PFSK-1 (cell line): ENCODE results near the gene PHC2.

ENCODE experiments used
- FOXP2 ChIP-seq: optimal IDR thresholded peaks from 2 replicates; pipeline ENCODE3; 2011; ENCODE audit warnings: borderline replicate concordance, control low read depth, inconsistent platforms; ENCODE audit not compliant: insufficient read depth; ENCODE audit errors: extremely low read length, extremely low read depth
- POLR2AphosphoS5 ChIP-seq: IDR thresholded peaks from 2 replicates; pipeline ENCODE4 v1.6.1; 2012; ENCODE audit warnings: low read depth, mild to moderate bottlenecking, control low read depth, low read length, moderate library complexity
- SIN3A ChIP-seq: IDR thresholded peaks from 2 replicates; pipeline ENCODE4 v1.6.1; 2012; ENCODE audit warnings: mild to moderate bottlenecking, low read length, moderate library complexity, borderline replicate concordance; ENCODE audit not compliant: insufficient read depth
- TAF1 ChIP-seq: IDR thresholded peaks from 2 replicates; pipeline ENCODE4 v1.6.1; 2012; ENCODE audit warnings: low read length, control low read depth, borderline replicate concordance; ENCODE audit not compliant: insufficient read depth
- TF ChIP-seq, protein P1 (sequence below), 2 experiments: IDR thresholded peaks; 2 replicates each; pipeline versions ENCODE4 v1.6.1 to v1.8.0; 2011 to 2012; ENCODE audit warnings: low read depth in 2 of 2, low read length in 2 of 2, control low read depth in 1 of 2, inconsistent platforms in 1 of 2, mild to moderate bottlenecking in 1 of 2, moderate library complexity in 1 of 2; ENCODE audit not compliant: insufficient read depth in 1 of 2

Gene PHC2

DNA sequence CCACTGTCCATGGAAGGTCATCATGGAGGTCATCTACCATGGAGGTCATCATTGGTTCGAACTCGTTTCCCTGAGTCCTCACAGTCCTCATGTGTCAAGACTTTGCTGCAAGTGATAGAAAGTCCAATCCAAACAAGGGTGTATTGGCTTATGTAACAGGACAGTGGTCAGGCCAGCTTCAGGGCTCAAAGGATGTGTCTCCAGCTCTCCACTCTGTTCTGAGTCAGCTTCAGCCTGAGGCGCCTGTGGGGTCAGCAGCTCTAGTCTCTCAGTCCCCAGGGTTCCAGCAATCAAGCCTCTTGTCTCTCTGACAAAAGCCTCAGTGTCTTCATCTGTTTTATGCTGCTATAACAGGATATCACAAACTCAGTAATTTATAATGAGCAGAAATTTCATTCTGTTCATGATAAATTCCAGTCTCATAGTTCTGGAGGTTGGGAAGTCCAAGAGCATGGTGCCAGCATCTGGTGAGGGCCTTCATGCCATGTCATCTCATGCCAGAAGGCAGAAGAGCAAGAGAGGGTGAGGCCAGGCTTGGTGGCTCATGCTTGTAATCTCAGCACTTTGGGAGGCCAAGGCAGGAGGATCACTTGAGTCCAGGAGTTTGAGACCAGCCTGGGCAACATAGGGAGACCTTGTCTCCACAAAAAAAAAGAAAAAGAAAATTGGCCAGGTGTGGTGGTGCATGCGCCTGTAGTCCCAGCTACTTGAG lies 129.5 kb downstream of the PHC2 start:
- TF ChIP-seq POLR2AphosphoS5 (no peak), TAF1 (no peak), SIN3A (no peak), FOXP2 (no peak)
- TF ChIP-seq, protein P1, sequence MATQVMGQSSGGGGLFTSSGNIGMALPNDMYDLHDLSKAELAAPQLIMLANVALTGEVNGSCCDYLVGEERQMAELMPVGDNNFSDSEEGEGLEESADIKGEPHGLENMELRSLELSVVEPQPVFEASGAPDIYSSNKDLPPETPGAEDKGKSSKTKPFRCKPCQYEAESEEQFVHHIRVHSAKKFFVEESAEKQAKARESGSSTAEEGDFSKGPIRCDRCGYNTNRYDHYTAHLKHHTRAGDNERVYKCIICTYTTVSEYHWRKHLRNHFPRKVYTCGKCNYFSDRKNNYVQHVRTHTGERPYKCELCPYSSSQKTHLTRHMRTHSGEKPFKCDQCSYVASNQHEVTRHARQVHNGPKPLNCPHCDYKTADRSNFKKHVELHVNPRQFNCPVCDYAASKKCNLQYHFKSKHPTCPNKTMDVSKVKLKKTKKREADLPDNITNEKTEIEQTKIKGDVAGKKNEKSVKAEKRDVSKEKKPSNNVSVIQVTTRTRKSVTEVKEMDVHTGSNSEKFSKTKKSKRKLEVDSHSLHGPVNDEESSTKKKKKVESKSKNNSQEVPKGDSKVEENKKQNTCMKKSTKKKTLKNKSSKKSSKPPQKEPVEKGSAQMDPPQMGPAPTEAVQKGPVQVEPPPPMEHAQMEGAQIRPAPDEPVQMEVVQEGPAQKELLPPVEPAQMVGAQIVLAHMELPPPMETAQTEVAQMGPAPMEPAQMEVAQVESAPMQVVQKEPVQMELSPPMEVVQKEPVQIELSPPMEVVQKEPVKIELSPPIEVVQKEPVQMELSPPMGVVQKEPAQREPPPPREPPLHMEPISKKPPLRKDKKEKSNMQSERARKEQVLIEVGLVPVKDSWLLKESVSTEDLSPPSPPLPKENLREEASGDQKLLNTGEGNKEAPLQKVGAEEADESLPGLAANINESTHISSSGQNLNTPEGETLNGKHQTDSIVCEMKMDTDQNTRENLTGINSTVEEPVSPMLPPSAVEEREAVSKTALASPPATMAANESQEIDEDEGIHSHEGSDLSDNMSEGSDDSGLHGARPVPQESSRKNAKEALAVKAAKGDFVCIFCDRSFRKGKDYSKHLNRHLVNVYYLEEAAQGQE (IDR thresholded peaks at IDR 0.05; ENCODE audit: insufficient read depth in 1 of 2, low read depth in 2 of 2, low read length in 2 of 2), result no peak

DNA sequence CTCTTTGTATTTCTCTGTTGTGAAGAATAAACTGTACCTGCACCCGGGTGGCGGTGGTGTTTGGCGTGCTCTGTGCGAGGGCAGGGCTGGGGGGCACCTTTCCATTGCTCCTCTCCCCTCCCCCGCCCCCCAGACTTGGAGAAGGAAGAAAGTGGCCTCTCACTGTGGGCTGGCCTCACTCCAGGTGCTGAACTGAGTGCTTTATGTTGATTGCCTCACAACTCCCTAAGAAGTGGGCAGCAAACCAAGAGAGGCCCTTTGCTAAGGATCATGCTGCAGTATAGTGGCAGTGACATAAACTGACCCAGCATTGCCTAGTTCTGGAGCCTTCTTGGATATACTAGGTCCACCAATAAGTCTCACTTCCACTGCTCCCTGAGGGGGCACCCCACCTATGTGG lies 130.2 kb downstream of the PHC2 start:
- TF ChIP-seq FOXP2, result no peak
- TF ChIP-seq, protein P1 (IDR thresholded peaks at IDR 0.05; ENCODE audit: insufficient read depth in 1 of 2, low read depth in 2 of 2, low read length in 2 of 2), result no peak

DNA sequence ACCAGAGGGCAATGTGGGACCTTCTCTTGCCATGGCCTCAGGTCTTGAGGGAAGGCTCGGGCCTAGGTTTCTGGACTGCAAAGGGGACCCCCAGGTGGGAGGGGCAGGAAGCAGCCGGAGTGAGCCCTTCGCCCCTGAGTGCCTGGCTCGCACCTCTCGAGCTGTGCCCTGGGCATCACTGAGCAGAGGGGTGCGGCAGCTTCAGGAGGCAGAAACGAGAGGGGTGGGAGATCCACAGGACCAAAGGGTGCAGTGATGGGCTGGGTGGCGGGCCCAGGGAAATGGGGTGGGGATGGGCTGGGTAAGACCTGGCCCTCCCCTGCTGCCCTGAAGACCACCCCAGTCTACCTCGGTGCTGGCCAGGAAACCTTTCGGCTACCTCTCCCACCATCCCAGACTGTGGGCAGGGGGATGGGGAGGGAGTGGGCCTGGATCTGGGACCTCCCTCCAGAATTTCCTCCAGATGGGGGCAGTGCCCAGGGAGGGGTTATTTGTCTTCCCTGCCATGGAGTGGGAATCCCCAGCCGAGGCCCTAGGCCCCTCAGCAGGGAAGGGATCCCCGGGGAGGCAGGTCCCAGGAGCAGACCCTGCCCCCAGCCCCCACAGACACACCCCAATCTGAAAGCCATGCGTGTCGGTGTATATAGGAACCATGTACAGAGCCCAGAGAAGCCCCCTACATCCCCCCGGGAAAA lies 131.3 kb downstream of the PHC2 start:
- TF ChIP-seq POLR2AphosphoS5 (no peak), TAF1 (no peak), FOXP2 (no peak), SIN3A (no peak)
- TF ChIP-seq, protein P1 (IDR thresholded peaks at IDR 0.05; ENCODE audit: insufficient read depth in 1 of 2, low read depth in 2 of 2, low read length in 2 of 2), result no peak

DNA sequence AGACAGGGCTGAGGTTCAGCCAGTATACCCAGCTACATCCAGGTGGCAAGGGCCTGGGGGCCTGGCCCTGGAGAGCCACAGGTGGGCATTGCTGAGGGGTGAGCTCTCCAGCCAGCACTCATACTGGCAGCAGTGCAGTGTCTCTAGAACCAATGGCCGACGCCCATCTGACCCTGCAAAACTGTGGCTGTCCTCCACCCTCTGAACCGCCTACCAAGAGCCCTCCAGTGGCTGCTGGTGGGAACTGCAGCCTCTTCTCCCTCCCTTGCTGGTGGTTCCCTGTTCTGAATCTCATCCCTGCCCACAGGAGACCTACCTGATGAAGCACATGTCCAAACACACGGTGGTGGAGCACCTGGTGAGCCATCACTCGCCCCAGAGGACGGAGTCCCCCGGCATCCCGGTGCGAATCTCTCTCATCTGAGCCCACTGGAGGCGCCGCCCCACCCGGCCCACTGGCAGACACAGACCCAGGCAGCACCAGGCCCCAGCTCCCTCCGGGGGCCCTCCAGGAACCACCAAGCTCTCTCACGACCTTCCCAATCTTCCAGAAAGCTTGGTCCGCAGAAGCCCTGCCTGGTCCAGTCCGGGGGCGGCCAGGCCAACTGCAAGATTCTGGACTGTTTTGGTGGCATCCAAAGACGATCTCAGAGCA lies 132.1 kb downstream of the PHC2 start:
- no peak for TF ChIP-seq TAF1
- no peak for TF ChIP-seq POLR2AphosphoS5
- no peak for TF ChIP-seq SIN3A
- TF ChIP-seq, protein P1 (IDR thresholded peaks at IDR 0.05; ENCODE audit: insufficient read depth in 1 of 2, low read depth in 2 of 2, low read length in 2 of 2), result no peak
